Retinal pigment epithelial cell (primary cell): Measurements from ENCODE around the gene ADAM19.

Source experiments
- DNase-seq: peaks from one replicate; pipeline ENCODE4 v3.0.0-alpha.2; 2010; ENCODE audit warnings: low read depth
- H3K4me3 ChIP-seq: 2 replicates; pipeline ENCODE4 v1.5.1; 2011; ENCODE audit warnings: mild to moderate bottlenecking, low read length, control low read depth, moderate library complexity
- TF ChIP-seq, protein P1 (sequence below): conservative IDR thresholded peaks from 2 replicates; pipeline ENCODE4 v1.5.1; 2011; ENCODE audit warnings: low read depth, low read length, control low read depth, inconsistent platforms

The ADAM19 gene

DNA sequence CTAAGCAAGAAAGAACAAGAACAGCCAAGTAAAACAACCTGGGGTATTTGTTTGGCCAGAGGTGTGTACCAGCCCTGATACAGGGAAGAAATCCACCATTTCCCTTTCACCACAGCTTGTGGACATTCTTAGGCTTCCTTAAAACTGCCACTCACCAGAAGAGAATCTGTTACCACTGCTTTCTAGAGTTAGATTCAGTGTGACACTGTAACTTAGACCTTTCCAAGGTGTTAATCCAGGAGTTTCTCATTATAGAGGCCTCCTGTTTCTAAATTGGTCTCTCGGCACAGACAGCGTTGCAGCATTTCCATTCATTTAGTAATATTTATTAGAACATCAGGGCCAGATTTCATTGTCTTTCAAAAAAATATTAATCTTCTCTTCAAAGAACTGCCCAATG is 60.6 kb downstream of the ADAM19 start:
- no peak for DNase-seq
- no peak overlapping the region for H3K4me3 ChIP-seq
- TF ChIP-seq, protein P1, sequence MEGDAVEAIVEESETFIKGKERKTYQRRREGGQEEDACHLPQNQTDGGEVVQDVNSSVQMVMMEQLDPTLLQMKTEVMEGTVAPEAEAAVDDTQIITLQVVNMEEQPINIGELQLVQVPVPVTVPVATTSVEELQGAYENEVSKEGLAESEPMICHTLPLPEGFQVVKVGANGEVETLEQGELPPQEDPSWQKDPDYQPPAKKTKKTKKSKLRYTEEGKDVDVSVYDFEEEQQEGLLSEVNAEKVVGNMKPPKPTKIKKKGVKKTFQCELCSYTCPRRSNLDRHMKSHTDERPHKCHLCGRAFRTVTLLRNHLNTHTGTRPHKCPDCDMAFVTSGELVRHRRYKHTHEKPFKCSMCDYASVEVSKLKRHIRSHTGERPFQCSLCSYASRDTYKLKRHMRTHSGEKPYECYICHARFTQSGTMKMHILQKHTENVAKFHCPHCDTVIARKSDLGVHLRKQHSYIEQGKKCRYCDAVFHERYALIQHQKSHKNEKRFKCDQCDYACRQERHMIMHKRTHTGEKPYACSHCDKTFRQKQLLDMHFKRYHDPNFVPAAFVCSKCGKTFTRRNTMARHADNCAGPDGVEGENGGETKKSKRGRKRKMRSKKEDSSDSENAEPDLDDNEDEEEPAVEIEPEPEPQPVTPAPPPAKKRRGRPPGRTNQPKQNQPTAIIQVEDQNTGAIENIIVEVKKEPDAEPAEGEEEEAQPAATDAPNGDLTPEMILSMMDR = no peak

DNA sequence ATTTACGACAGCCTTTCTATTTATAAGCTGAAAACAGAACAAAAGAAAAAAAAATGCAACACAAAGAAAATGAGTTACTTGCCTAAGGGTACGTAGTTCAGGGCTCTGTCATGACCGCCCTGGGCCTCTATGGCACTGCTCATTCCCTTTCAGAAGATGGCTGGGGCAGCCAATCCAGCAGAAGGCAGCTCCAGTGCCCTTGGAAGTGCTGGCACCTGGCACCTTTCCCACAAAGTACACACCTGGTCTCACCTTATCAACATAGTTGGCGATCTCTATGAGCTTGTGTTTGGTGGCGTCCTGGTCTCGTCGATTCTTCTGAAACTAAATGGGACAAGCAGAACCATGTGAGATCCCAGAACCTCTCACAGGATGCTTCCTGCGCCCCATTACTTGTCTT is 62.4 kb downstream of the ADAM19 start:
- no peak overlapping the region for H3K4me3 ChIP-seq
- TF ChIP-seq, protein P1 = no peak
- DNase-seq = no peak

DNA sequence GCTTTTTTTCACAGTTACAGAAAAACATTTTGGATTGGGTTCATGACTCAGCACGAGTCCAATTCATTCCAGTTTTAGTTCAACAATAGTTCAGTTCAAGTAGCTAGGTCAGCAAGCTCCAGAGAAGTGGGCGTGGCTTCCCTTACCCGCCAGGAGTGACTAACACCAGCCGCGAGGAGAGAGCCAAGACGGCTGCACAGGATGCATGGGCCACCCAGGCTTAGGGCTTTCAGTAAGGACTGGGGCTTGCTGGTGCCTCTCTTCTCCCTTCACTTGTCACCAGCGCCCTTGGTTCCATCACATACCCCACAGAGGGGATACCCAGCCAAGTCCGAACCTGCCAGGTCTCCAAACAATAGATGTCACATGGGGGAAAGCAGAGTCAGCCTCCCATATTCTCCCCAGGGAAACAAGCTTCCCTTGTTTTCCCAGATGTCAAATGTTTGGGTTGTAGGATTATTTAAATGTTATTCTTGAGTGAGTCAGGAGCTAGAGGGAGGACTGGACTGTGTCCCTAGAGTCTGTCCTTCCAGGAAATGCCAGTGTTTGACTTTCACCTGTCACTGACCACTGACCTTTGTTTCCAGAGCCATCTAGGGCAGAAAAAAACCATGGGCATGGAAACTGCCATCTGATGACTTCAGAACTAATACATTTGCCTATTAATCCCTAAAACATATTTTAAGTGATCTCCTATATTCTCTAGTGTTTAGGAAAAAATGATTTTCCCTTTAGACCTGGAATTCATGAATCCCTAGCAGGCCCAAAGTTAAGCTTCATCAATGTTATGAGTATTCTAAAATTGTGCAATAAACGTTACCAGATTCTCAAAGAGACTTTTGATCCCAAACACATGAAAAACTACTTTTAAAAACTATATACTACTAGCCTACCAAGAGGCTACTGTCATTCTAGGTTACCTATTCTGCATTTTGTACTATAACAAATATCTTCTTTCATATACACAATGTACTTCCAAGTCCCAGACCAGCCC is 63.6 kb downstream of the ADAM19 start:
- TF ChIP-seq, protein P1 = no peak
- no peak overlapping the region for H3K4me3 ChIP-seq
- DNase-seq = peak; percentile 92

DNA sequence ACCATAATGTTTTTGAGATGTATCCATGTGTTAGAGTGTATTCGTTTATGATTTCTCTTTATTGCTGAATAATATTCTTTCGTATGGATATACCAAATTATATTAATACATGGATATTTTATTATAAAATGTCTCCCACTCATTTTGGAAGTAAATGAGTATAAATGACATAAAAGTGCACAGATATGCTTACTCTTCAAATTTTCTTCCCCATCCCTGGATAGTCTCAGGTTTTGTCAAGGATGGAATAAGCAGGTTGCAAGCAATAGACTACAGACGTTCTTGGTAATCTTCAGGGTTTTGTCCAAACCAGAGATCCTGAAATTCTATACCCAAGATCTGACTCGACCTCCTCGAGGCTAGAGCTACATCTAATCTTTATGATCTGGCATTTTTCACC is 64.9 kb downstream of the ADAM19 start:
- DNase-seq = no peak
- TF ChIP-seq, protein P1 = no peak
- H3K4me3 ChIP-seq = no peak overlapping the region

DNA sequence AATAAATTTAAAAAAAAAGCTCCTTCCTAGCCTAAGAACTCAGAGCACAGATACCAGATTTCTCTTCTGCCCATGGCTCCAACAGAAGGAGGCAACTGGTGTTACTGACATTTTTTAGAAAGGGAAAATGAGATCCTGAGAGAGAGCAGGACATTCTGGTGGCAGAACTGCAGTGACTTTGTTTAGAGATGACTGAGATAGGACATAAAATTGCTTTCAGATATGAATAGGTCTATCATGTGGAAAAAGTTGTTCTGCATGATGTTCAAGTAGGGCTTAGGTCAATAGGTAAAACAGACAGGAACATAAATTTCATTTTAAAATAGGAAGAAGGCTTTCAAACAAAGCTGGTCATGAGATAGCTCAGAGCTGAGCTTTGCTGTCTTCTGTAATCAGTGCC is 66.0 kb downstream of the ADAM19 start:
- TF ChIP-seq, protein P1 = no peak
- H3K4me3 ChIP-seq = no peak overlapping the region
- no peak for DNase-seq

DNA sequence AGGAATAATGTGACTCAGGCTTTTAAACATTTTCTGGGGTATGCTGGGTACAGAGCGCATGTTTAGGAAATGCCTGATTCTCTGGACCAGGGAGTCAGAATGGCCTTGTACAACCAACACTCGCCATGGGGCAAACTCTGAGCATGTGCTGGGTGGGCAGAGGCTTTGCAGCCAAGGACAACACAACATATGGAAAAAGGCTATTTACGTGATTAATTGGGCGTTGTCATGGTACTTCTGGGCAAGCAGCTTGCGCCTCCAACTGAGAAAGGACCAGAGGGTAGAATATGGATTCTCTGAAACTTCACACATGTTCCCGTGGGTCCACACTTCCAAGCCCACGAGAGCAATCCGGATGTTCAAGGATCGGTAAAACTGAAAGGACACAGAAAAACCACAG is 66.5 kb downstream of the ADAM19 start:
- H3K4me3 ChIP-seq = no peak overlapping the region
- TF ChIP-seq, protein P1 = no peak
- no peak for DNase-seq
